Fibroblast of mammary gland (primary cell): ENCODE data around the gene CAPRIN1.
A peak's percentile ranks its signal among the peaks of the same experiment; 100 is the strongest.

Experiments
- DNase-seq: peaks from one replicate; pipeline ENCODE4 v3.0.0-alpha.2; 2010; ENCODE audit warnings: low read depth
- H3K4me3 ChIP-seq: 2 replicates; pipeline ENCODE4 v1.5.1; 2011; ENCODE audit warnings: low read depth, mild to moderate bottlenecking, low read length, moderate library complexity; ENCODE audit not compliant: control insufficient read depth
- TF ChIP-seq, protein P1 (sequence below): conservative IDR thresholded peaks from 2 replicates; pipeline ENCODE4 v1.5.1; 2011; ENCODE audit warnings: low read depth, low read length, inconsistent platforms; ENCODE audit not compliant: control insufficient read depth, insufficient read depth

The CAPRIN1 gene, protein sequence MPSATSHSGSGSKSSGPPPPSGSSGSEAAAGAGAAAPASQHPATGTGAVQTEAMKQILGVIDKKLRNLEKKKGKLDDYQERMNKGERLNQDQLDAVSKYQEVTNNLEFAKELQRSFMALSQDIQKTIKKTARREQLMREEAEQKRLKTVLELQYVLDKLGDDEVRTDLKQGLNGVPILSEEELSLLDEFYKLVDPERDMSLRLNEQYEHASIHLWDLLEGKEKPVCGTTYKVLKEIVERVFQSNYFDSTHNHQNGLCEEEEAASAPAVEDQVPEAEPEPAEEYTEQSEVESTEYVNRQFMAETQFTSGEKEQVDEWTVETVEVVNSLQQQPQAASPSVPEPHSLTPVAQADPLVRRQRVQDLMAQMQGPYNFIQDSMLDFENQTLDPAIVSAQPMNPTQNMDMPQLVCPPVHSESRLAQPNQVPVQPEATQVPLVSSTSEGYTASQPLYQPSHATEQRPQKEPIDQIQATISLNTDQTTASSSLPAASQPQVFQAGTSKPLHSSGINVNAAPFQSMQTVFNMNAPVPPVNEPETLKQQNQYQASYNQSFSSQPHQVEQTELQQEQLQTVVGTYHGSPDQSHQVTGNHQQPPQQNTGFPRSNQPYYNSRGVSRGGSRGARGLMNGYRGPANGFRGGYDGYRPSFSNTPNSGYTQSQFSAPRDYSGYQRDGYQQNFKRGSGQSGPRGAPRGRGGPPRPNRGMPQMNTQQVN

DNA sequence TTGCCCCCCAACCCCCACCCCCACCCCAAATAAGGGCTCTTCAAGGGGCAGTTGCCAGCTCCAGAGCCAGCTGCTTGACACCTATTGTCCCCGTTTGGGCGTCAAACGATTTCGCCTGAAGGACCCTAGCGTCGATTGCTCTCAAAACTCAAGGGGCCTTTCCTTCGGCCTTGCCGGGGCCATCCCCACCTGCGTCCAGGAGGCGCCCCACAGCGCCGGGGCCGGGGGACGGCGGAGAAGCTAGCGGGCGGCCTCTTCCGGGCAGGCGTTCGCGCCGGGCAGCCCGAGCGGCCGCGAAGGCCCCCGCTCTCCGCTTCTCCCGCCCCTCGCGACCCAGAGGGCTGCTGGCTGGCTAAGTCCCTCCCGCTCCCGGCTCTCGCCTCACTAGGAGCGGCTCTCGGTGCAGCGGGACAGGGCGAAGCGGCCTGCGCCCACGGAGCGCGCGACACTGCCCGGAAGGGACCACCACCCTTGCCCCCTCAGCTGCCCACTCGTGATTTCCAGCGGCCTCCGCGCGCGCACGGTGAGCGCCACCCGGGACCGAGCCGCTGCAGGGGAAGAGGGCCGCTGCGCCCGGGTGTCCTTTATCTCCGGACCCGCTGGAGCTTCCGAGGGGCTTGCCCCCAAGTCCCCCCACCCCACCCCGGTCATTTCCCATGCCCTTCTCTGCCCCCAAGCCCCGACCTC lies at the start of gene CAPRIN1:
CAPRIN1 (plus strand) TSS at position 383 of the 687 bp plus-strand sequence. CDS start 690 bp downstream, outside the sequence.
- DNase-seq = peak; percentile 81
- TF ChIP-seq, protein P1, sequence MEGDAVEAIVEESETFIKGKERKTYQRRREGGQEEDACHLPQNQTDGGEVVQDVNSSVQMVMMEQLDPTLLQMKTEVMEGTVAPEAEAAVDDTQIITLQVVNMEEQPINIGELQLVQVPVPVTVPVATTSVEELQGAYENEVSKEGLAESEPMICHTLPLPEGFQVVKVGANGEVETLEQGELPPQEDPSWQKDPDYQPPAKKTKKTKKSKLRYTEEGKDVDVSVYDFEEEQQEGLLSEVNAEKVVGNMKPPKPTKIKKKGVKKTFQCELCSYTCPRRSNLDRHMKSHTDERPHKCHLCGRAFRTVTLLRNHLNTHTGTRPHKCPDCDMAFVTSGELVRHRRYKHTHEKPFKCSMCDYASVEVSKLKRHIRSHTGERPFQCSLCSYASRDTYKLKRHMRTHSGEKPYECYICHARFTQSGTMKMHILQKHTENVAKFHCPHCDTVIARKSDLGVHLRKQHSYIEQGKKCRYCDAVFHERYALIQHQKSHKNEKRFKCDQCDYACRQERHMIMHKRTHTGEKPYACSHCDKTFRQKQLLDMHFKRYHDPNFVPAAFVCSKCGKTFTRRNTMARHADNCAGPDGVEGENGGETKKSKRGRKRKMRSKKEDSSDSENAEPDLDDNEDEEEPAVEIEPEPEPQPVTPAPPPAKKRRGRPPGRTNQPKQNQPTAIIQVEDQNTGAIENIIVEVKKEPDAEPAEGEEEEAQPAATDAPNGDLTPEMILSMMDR = no peak
- H3K4me3 ChIP-seq = peak within 1 kb of the TSS; percentile 89

DNA sequence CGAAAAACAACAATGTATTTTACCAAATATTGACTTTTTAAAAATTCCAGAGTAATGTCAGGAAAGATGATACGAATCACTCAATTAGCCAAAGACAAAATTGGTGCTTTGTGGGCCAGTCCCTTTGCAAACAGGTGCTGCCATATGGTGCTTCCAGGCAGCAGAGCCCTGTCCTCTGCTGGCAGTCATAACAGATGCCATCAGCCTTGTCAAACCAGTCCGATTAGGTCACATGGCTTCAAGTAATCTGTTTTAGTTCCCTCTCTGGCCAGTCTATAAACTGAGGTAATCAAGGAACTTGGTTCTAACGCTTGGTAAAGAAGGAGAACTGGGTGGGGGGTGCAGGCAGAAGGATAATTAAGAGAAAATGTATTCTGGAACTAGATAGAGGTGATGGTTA lies 49.1 kb upstream of the CAPRIN1 start:
- H3K4me3 ChIP-seq = no peak overlapping the region
- TF ChIP-seq, protein P1 = no peak
- no peak for DNase-seq

DNA sequence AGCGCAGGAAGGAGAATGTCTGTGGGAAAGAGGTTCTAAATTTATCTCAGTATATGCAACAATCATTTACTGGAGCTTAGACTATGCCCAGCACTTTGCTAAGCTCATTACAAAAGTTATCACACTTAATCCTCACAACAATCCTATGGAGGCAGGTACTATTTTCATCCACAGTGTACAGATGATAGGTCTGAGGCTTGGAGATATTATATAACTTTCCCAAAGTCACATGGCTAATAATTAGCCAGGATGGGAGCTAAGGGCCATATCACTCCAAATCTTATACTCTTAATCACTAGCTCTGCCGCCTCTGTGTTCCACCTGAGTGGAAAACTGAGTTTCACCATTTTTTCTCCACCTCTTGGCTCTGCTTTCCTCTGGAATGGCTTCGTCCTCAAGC lies 47.3 kb upstream of the CAPRIN1 start:
- no peak for DNase-seq
- no peak overlapping the region for H3K4me3 ChIP-seq
- TF ChIP-seq, protein P1 = no peak

DNA sequence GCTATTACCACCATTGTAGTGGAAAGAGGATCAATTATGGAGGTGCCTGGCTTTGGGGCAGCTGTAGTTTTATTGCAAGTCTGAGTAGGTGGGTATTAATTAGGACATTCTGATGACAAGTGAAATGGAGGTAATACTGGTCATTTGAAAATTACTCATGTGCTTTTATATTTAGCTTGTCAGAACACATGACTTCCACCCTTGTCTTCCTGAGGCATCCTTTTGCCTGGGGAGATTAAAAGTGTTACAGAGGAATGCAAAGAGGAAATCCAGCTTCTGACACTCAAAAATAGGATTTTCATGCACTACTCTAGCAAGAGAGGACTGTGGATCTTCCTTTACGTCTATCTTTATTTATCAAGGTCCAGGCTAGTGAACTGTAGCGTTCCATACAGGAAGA lies 44.7 kb upstream of the CAPRIN1 start:
- DNase-seq = no peak
- no peak overlapping the region for H3K4me3 ChIP-seq
- TF ChIP-seq, protein P1 = no peak

DNA sequence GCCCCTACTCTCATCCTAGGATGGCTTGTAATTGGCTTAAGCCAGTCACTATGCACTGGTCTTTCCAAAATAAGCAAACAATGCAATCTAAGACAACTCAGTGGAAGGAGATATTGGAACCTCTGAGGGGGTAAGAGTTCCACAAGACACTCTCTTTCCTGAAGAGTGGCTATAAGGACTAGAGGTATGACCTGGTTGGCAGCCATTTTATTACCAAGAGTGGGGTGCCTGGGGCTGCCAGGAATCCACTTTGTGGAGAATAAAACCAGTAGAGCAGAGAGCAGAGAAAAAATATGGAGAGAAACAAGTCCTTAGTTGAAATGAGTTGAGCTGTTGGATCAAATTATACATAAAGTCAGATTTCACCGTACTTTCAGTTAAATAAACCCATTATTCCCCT lies 38.8 kb upstream of the CAPRIN1 start:
- H3K4me3 ChIP-seq = no peak overlapping the region
- DNase-seq = no peak
- TF ChIP-seq, protein P1 = no peak

DNA sequence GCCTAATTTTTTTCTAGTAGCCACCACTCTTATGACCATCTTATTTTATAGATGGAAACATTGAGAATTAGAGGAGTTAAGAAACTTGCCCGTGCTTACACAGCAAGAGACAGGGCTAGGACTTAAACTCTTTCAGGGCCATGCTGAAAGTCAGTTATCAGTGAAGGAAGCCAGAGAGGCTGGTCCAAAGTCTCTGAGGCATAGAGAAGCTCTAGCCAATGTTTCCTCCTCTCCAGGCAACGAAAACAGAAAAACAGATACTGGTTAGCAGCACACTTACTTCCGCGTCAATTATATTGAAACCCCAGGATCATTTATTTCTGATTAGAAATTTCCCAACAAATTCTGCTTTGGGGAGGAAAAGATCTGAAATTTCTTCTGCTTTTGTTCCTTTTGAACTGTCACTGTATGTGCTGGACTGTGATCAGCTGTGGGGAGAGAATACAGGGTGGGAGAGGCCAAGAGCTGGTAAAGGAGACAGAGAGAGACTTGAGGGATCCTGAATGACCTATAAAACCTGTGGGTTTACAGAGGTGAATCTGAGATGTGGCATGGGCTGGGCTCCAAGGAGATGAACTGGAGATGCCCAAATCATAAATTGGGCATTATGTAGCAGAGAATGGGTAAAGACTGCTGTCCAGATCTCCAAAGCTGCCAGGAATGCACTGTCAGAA lies 37.5 kb upstream of the CAPRIN1 start:
- no peak overlapping the region for H3K4me3 ChIP-seq
- no peak for DNase-seq
- TF ChIP-seq, protein P1 = no peak
